NT2/D1 (cell line): ENCODE results near the gene ARHGAP12.

Experiments used
- DNase-seq: peaks from one replicate; pipeline ENCODE4 v3.0.0-alpha.2; 2011; ENCODE audit warnings: low read depth, low spot score
- H3K27me3 ChIP-seq: 2 replicates; pipeline ENCODE4 v1.6.0; 2011; ENCODE audit warnings: mild to moderate bottlenecking; ENCODE audit not compliant: insufficient read length, insufficient read depth
- H3K36me3 ChIP-seq: 2 replicates; pipeline ENCODE4 v1.6.1; 2011; ENCODE audit warnings: mild to moderate bottlenecking, low read length, mixed read lengths; ENCODE audit not compliant: insufficient read depth, insufficient read length
- H3K4me1 ChIP-seq: 2 replicates; pipeline ENCODE4 v1.5.1; 2011; ENCODE audit not compliant: insufficient read depth, insufficient read length
- H3K4me3 ChIP-seq: 2 replicates; pipeline ENCODE4 v1.5.1; 2011; ENCODE audit warnings: low read depth; ENCODE audit not compliant: insufficient read length
- H3K9ac ChIP-seq: 2 replicates; pipeline ENCODE4 v1.6.0; 2011; ENCODE audit warnings: low read depth; ENCODE audit not compliant: insufficient read length
- H3K9me3 ChIP-seq: 2 replicates; pipeline ENCODE4 v1.5.1; 2011; ENCODE audit warnings: mild to moderate bottlenecking, low read length; ENCODE audit not compliant: insufficient read depth
- SUZ12 ChIP-seq: IDR thresholded peaks from 2 replicates; pipeline ENCODE4 v1.6.1; 2011; ENCODE audit not compliant: insufficient read length, insufficient read depth; ENCODE audit errors: extremely low read depth
- YY1 ChIP-seq: IDR thresholded peaks from 2 replicates; pipeline ENCODE4 v1.6.1; 2011; ENCODE audit not compliant: insufficient read length, insufficient read depth
- ZNF274 ChIP-seq: IDR thresholded peaks from 2 replicates; pipeline ENCODE4 v1.6.1; 2011; ENCODE audit warnings: mild to moderate bottlenecking, low read depth, low read length

Gene ARHGAP12

GRCh38 chr10:31884386-31884785 is 44.2 kb downstream of the ARHGAP12 start:
- Histone ChIP-seq H3K9ac (no peak overlapping the region), H3K4me3 (no peak overlapping the region), H3K27me3 (no peaks in the 10 kb centered on the region), H3K4me1 (no peaks in the 10 kb centered on the region), H3K9me3 (no peaks in the 10 kb centered on the region), H3K36me3 (peaks cover 3% of the 10 kb centered on the region)
- DNase-seq, result no peak
- TF ChIP-seq SUZ12, result no peak
- no peak for TF ChIP-seq YY1
- TF ChIP-seq ZNF274, result no peak

GRCh38 chr10:31883397-31883796 is 45.2 kb downstream of the ARHGAP12 start:
- Histone ChIP-seq H3K9me3 (no peaks in the 10 kb centered on the region), H3K4me3 (no peak overlapping the region), H3K36me3 (peaks cover 3% of the 10 kb centered on the region), H3K4me1 (no peaks in the 10 kb centered on the region), H3K27me3 (no peaks in the 10 kb centered on the region), H3K9ac (no peak overlapping the region)
- no peak for TF ChIP-seq ZNF274
- no peak for TF ChIP-seq YY1
- TF ChIP-seq SUZ12, result no peak
- no peak for DNase-seq

- no peaks in the 10 kb centered on the region for H3K36me3 ChIP-seq
- no peak overlapping the region for H3K4me3 ChIP-seq
- H3K27me3 ChIP-seq, result no peaks in the 10 kb centered on the region
- no peak for DNase-seq
- no peak for TF ChIP-seq SUZ12
- TF ChIP-seq ZNF274, result no peak
- no peak for TF ChIP-seq YY1
- H3K9ac ChIP-seq, result no peak overlapping the region
- no peaks in the 10 kb centered on the region for H3K9me3 ChIP-seq
- no peaks in the 10 kb centered on the region for H3K4me1 ChIP-seq
These were observed 50.1 kb downstream of the ARHGAP12 start for GRCh38 chr10:31878486-31878885.

- no peak overlapping the region for H3K4me3 ChIP-seq
- no peaks in the 10 kb centered on the region for H3K9me3 ChIP-seq
- DNase-seq, result no peak
- H3K4me1 ChIP-seq, result no peaks in the 10 kb centered on the region
- H3K9ac ChIP-seq, result no peak overlapping the region
- H3K27me3 ChIP-seq, result no peaks in the 10 kb centered on the region
- TF ChIP-seq SUZ12 (no peak), YY1 (no peak), ZNF274 (no peak)
- H3K36me3 ChIP-seq, result no peaks in the 10 kb centered on the region
These were observed 51.8 kb downstream of the ARHGAP12 start for GRCh38 chr10:31876652-31877352.

- Histone ChIP-seq H3K9me3 (no peaks in the 10 kb centered on the region), H3K36me3 (no peaks in the 10 kb centered on the region), H3K9ac (no peak overlapping the region), H3K27me3 (no peaks in the 10 kb centered on the region), H3K4me1 (no peaks in the 10 kb centered on the region), H3K4me3 (no peak overlapping the region)
- TF ChIP-seq SUZ12 (no peak), ZNF274 (no peak), YY1 (no peak)
- DNase-seq, result no peak
These were observed 53.0 kb downstream of the ARHGAP12 start for GRCh38 chr10:31875608-31876007.

- no peaks in the 10 kb centered on the region for H3K36me3 ChIP-seq
- TF ChIP-seq SUZ12, result no peak
- no peak for TF ChIP-seq YY1
- TF ChIP-seq ZNF274, result no peak
- H3K4me3 ChIP-seq, result no peak overlapping the region
- DNase-seq, result no peak
- H3K9me3 ChIP-seq, result no peaks in the 10 kb centered on the region
- no peak overlapping the region for H3K9ac ChIP-seq
- no peaks in the 10 kb centered on the region for H3K27me3 ChIP-seq
- no peaks in the 10 kb centered on the region for H3K4me1 ChIP-seq
These were observed 54.9 kb downstream of the ARHGAP12 start for GRCh38 chr10:31873724-31874123.

- no peaks in the 10 kb centered on the region for H3K9me3 ChIP-seq
- no peak overlapping the region for H3K9ac ChIP-seq
- no peaks in the 10 kb centered on the region for H3K4me1 ChIP-seq
- no peak for TF ChIP-seq ZNF274
- no peak for TF ChIP-seq YY1
- no peak for TF ChIP-seq SUZ12
- H3K4me3 ChIP-seq, result no peak overlapping the region
- DNase-seq, result no peak
- H3K27me3 ChIP-seq, result no peaks in the 10 kb centered on the region
- no peaks in the 10 kb centered on the region for H3K36me3 ChIP-seq
These were observed 57.2 kb downstream of the ARHGAP12 start for GRCh38 chr10:31871266-31872065.
